ENCODE measurements around the gene TSPEAR. TPM values are rescaled to one million over a fixed set of nuclear protein-coding genes. Genes with fewer than 3 reads are reported as not detected.

Gene TSPEAR
- total and polyA plus RNA-seq, 9 of the 15 experiments (the other 6 are each of a cell fraction or from before 2014, with no cell fraction given): not detected

DNA sequence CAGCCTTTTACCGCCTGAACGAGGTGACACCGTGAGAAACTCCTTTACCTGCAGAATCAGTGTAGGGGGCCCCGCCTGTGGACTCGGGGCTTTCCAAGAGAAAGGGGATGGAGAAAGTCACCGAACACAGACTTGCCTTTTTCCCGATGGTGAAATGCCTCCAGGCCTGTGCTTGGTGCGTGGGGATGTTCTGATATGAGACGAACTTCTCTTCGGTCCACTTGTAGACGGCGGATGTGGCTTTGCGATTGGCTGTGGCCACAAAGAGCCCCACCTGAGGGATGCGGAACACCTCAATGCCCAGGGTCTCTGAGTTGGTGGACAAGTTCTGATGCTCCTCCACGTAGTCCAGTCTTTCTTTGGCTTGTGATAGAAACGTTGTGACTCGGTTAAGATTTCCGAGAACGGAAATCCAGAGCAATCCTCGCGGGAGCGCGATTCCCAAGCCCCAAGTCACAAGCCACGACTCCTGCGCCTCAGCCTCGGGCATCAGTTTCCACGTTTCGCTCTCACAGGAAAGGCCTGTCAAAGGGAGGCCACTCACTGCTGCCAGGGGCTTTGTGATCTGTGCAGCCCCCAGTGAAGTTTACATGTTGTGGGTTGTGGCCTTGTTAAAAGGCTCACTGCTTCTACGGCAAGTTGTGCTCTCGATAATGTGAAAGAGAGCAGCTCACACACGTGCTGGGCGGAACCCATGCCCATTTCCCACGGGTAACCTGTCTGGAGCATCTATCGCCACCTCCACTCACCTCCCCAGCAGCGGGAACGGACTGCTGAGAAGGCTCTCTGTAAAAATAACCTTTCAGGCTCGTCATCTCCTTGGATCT, 184.0 kb downstream of the TSPEAR start:
- Histone ChIP-seq H3K27me3 (ENCODE audit: control insufficient read depth in 2 of 2, insufficient read depth in 2 of 2, low read length in 2 of 2) (peaks cover 40 to 74% of the 10 kb centered on the region in 2 experiments), H3K4me2 (ENCODE audit: insufficient read depth, low read length) (no peak overlapping the region), H3K9me3 (replicated peaks; ENCODE audit: control insufficient read depth, insufficient read depth, low read depth, low read length) (peaks cover 21% of the 10 kb centered on the region; the same call in 1 of the 2 replicates), H3K4me3 (no peak overlapping the region), H3K9me1 (ENCODE audit: control insufficient read depth, insufficient read depth, low read length) (no peaks in the 10 kb centered on the region), H3K79me2 (ENCODE audit: control insufficient read depth, insufficient read depth, low read length) (no peaks in the 10 kb centered on the region), H3K36me3 (ENCODE audit: control insufficient read depth, insufficient read depth, low read length) (no peaks in the 10 kb centered on the region), H2AFZ (ENCODE audit: low read depth, low read length) (no peak overlapping the region), H3K27ac (ENCODE audit: extremely low read depth, low read depth, low read length) (no peak overlapping the region), H3K4me1 (replicated peaks in 1 of 2; ENCODE audit: control insufficient read depth in 2 of 2, insufficient read depth in 2 of 2, low read length in 2 of 2) (peaks cover 0 to 11% of the 10 kb centered on the region in 2 experiments; a peak in 1 of 5 replicates), H3K9ac (ENCODE audit: insufficient read depth in 1 of 2, low read depth in 2 of 2, low read length in 2 of 2) (no peak overlapping the region), H4K20me1 (replicated peaks; ENCODE audit: control insufficient read depth, insufficient read depth, low read length) (peaks cover 18% of the 10 kb centered on the region; the same call in 1 of the 2 replicates)
- CTCF ChIA-PET (ENCODE audit: low intra/inter-chr PET ratio): no interaction called here
- DNase-seq (ENCODE audit: extremely low read depth in 1 of 4, low spot score in 3 of 4) (no peak), FAIRE-seq (no peak), ATAC-seq (no peak)
- no TSS peak for BruUV-seq (replicated peaks)
- POLR2A ChIA-PET: interaction anchor here (0.5 kb wide), 1 partner anchor 41 kb away, joined by 3 read pairs; no protein-coding TSS in a partner anchor
- WGBS (ENCODE audit: insufficient coverage, low coverage, missing lambda C conversion rate): 1% methylated on average over 37 of the region's 37 CpGs
- intact Hi-C loops (cut with micrococcal nuclease) (no loop called here), in situ Hi-C loops (cut with MboI) (no loop called here)
- TF ChIP-seq KLF6 (CRISPR knock-in tag; IDR thresholded peaks at IDR 0.05; ENCODE audit: borderline replicate concordance) (no peak), BCOR (IDR thresholded peaks at IDR 0.05) (no peak)
